ENCODE data around the gene LBP. TPM values are rescaled to one million over a fixed set of nuclear protein-coding genes. Genes with fewer than 3 reads are reported as not detected.
"Not testable (repeated sequence)": the region's sequence is repeated elsewhere in the genome, so short reads cannot be mapped to it uniquely, and the experiment has no call there.

LBP gene
- total and polyA plus RNA-seq, 7 donors: 1.1 to 167 (median 38.8) TPM

GRCh38 chr20:38337561-38338140, 8.6 kb upstream of the LBP start:
- no peaks in the 10 kb centered on the region for H3K36me3 ChIP-seq (ENCODE audit: insufficient read depth in 1 of 2, low read depth in 1 of 2)
- WGBS, 3 donors: 31 to 36% (median 32%) methylated on average over 6 of the region's 6 CpGs
- DNase-seq (peak in 1 of 2 donors; percentile 53), ATAC-seq (peak in 3 of 4 donors; percentile 60 to 77 (median 76))
- H3K27ac ChIP-seq: no peak overlapping the region
- no peaks in the 10 kb centered on the region for H3K4me1 ChIP-seq
- peak; percentile 29 for TF ChIP-seq CTCF (IDR thresholded peaks at IDR 0.05)
- H3K4me3 ChIP-seq: no peak overlapping the region
- intact Hi-C loops (cut with DNase I): no loop called here
- peaks cover 3% of the 10 kb centered on the region for H3K9me3 ChIP-seq
- H3K27me3 ChIP-seq (ENCODE audit: insufficient read depth in 3 of 3, low read length in 2 of 3): peaks cover 0 to 4% (median 0%) of the 10 kb centered on the region in 3 donors

- WGBS, 3 donors: 60 to 64% (median 64%) methylated on average over 7 of the region's 7 CpGs
- Histone ChIP-seq H3K4me3 (no peak overlapping the region), H3K4me1 (peaks cover 3% of the 10 kb centered on the region), H3K27ac (no peak overlapping the region), H3K9me3 (peaks cover 3% of the 10 kb centered on the region), H3K36me3 (ENCODE audit: insufficient read depth in 1 of 2, low read depth in 1 of 2) (no peaks in the 10 kb centered on the region), H3K27me3 (ENCODE audit: insufficient read depth in 3 of 3, low read length in 2 of 3) (peaks cover 0 to 4% (median 0%) of the 10 kb centered on the region in 3 donors)
- peak; percentile 9 for TF ChIP-seq CTCF (IDR thresholded peaks at IDR 0.05)
- ATAC-seq: peak in 3 of 4 donors; percentile 36 to 67 (median 50)
- intact Hi-C loops (cut with DNase I): no loop called here
- DNase-seq: no peak
These were observed 7.3 kb upstream of the LBP start for GRCh38 chr20:38338849-38339520.

DNA sequence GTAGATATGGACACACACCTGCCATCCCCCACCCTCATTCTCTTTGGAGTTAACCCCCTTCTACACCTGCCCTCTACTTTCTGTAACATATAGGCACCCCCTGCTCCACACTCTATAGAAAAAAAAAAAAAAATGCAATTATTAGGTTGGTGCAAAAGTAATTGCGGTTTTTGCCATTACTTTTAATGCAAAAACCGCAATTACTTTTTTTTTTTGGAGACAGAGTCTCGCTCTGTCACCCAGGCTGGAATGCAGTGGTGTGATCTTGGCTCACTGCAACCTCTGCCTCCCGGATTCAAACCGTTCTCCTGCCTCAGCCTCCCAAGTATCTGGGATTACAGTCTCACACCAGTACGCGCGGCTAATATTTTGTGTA, 6.8 kb upstream of the LBP start:
- H3K36me3 ChIP-seq (ENCODE audit: insufficient read depth in 1 of 2, low read depth in 1 of 2); H3K4me1 ChIP-seq; H3K27me3 ChIP-seq (ENCODE audit: insufficient read depth in 3 of 3, low read length in 2 of 3); ATAC-seq; H3K4me3 ChIP-seq; intact Hi-C loops (cut with DNase I); H3K27ac ChIP-seq; DNase-seq; H3K9me3 ChIP-seq: not testable (repeated sequence)
- 89 to 91% (median 91%) methylated on average over 8 of the region's 8 CpGs for WGBS, 3 donors

- H3K27me3 ChIP-seq (ENCODE audit: insufficient read depth in 3 of 3, low read length in 2 of 3): peaks cover 0 to 4% (median 0%) of the 10 kb centered on the region in 3 donors
- H3K9me3 ChIP-seq: peaks cover 3% of the 10 kb centered on the region
- DNase-seq (no peak), ATAC-seq (no peak)
- intact Hi-C loops (cut with DNase I): no loop called here
- no peak for TF ChIP-seq CTCF (IDR thresholded peaks at IDR 0.05)
- H3K36me3 ChIP-seq (ENCODE audit: insufficient read depth in 1 of 2, low read depth in 1 of 2): no peaks in the 10 kb centered on the region
- H3K4me3 ChIP-seq: no peak overlapping the region
- 42 to 52% (median 44%) methylated on average over 3 of the region's 3 CpGs for WGBS, 3 donors
- peaks cover 3% of the 10 kb centered on the region for H3K4me1 ChIP-seq
- no peak overlapping the region for H3K27ac ChIP-seq
These were observed 6.3 kb upstream of the LBP start for GRCh38 chr20:38339997-38340396.

DNA sequence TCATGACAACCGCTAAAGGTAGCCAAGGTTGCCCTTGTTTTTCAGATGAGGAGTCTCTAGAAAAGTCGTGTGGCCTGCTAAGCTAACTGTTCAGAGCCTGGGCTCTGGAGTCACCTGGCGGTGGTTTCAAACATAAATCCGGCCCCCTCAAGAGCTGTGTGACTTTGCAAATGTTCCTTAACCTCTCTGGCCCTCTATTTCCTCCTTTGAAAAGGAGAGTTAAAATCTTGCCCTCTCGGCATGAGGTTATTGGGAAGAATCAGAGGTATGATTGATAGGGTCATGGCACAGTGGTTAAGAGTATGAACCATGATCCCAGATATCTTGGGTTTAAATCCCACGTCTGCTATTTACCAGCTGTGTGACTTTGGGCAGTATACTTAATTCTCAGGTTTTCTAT, 5.6 kb upstream of the LBP start:
- Histone ChIP-seq H3K4me3 (no peak overlapping the region), H3K4me1 (peaks cover 10% of the 10 kb centered on the region), H3K27ac (no peak overlapping the region), H3K27me3 (ENCODE audit: insufficient read depth in 3 of 3, low read length in 2 of 3) (peaks cover 0 to 2% (median 0%) of the 10 kb centered on the region in 3 donors), H3K36me3 (ENCODE audit: insufficient read depth in 1 of 2, low read depth in 1 of 2) (no peaks in the 10 kb centered on the region), H3K9me3 (peaks cover 3% of the 10 kb centered on the region)
- WGBS, 3 donors: 83 to 88% (median 84%) methylated on average over 6 of the region's 6 CpGs
- DNase-seq (no peak), ATAC-seq (no peak)
- no peak for TF ChIP-seq CTCF (IDR thresholded peaks at IDR 0.05)
- intact Hi-C loops (cut with DNase I): no loop called here

Measured in psoas muscle (tissue), 8 donors.